ENCODE data around the gene ASB13. TPM values are rescaled to one million over a fixed set of nuclear protein-coding genes. Genes with fewer than 3 reads are reported as not detected.

The ASB13 gene
- total and polyA plus RNA-seq, 2 of the 13 experiments (the other 11 are each of a cell fraction or from before 2014, with no cell fraction given), result 9.3 to 15.4 TPM

DNA sequence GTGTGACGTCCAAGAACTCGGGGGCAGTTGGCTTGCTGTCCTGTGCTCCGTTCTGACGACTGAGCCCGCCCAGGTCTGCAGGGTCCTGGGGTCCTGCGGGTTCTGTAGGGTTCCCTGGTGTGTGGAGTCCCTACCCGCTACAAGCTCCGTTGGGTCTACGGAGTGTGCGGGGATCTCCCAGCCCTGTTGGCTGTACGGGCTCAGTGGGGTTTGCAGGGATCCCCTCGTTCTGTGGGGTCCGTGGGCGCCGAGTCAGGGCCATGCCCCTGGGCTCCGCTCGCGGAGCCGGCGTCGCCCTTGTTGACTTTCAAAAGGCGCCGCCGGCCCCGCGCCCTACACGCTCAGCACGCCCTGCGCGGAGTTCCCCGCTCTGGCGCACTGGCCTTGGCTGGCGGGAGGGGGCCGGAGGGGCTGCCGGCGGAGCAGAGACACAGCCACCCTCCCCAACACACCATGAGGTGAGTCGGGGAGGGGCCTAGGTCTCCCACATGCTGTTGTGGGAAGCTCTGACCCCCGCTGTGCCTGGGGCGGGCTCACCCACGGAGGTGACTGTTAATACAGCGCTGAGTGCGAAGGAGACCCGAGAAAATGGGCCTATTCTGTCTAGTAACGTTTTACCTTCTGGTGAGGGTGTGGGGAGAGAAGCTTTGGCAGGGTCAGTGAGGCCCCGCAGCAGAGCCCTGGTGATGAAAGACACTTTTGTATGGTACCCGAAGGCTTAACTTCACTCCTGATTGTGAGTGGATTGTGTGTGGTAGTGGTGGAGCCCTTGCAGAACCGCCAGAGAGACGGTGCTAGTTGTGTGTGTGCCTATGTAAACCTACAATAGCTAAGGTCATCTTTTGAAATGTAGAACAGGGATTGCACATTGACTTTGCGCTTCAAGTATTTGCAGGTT, 26.3 kb upstream of the ASB13 start (continued):
- TF ChIP-seq MAFK (conservative IDR thresholded peaks at IDR 0.05 in 1 of 2, IDR thresholded peaks at IDR 0.05 in 1 of 2; ENCODE audit: low read length in 2 of 2) (no peak), PLRG1 (conservative IDR thresholded peaks at IDR 0.05) (no peak), ZNF274 (CRISPR knock-in tag; IDR thresholded peaks at IDR 0.05) (peak; percentile 93), GABPB1 (CRISPR knock-in tag; IDR thresholded peaks at IDR 0.05) (peak; percentile 82; the same call in 1 of the 2 replicates), ARNTL (CRISPR knock-in tag; IDR thresholded peaks at IDR 0.05) (peak; percentile 25; the same call in 1 of the 2 replicates), TSC22D2 (CRISPR knock-in tag; IDR thresholded peaks at IDR 0.05; ENCODE audit: borderline replicate concordance) (no peak), ZFP1 (CRISPR knock-in tag; IDR thresholded peaks at IDR 0.05) (0 out of 2 replicates have a peak, but pooled peaks have one; percentile 50), RXRA (CRISPR knock-in tag; IDR thresholded peaks at IDR 0.05) (peak; percentile 93), YEATS4 (CRISPR knock-in tag; IDR thresholded peaks at IDR 0.05; ENCODE audit: borderline replicate concordance) (peak; percentile 88; the same call in 1 of the 2 replicates), MYC (CRISPR knock-in tag; IDR thresholded peaks at IDR 0.05; ENCODE audit: borderline replicate concordance) (peak; percentile 99), MED1 (CRISPR knock-in tag; IDR thresholded peaks at IDR 0.05) (peak; percentile 66; the same call in 1 of the 2 replicates), SP5 (CRISPR knock-in tag; IDR thresholded peaks at IDR 0.05; ENCODE audit: borderline replicate concordance, low read depth) (peak; percentile 54; the same call in 1 of the 2 replicates), ATAD3A (CRISPR knock-in tag; IDR thresholded peaks at IDR 0.05) (no peak), NBN (conservative IDR thresholded peaks at IDR 0.05) (no peak), ZNF205 (CRISPR knock-in tag; IDR thresholded peaks at IDR 0.05) (peak; percentile 80; the same call in 1 of the 2 replicates), MEF2D (CRISPR knock-in tag; IDR thresholded peaks at IDR 0.05) (peak; percentile 60; the same call in 1 of the 2 replicates), ZNF678 (CRISPR knock-in tag; IDR thresholded peaks at IDR 0.05) (no peak), KMT2B (CRISPR knock-in tag; IDR thresholded peaks at IDR 0.05) (peak; percentile 93)
- TF ChIP-seq, protein P1, sequence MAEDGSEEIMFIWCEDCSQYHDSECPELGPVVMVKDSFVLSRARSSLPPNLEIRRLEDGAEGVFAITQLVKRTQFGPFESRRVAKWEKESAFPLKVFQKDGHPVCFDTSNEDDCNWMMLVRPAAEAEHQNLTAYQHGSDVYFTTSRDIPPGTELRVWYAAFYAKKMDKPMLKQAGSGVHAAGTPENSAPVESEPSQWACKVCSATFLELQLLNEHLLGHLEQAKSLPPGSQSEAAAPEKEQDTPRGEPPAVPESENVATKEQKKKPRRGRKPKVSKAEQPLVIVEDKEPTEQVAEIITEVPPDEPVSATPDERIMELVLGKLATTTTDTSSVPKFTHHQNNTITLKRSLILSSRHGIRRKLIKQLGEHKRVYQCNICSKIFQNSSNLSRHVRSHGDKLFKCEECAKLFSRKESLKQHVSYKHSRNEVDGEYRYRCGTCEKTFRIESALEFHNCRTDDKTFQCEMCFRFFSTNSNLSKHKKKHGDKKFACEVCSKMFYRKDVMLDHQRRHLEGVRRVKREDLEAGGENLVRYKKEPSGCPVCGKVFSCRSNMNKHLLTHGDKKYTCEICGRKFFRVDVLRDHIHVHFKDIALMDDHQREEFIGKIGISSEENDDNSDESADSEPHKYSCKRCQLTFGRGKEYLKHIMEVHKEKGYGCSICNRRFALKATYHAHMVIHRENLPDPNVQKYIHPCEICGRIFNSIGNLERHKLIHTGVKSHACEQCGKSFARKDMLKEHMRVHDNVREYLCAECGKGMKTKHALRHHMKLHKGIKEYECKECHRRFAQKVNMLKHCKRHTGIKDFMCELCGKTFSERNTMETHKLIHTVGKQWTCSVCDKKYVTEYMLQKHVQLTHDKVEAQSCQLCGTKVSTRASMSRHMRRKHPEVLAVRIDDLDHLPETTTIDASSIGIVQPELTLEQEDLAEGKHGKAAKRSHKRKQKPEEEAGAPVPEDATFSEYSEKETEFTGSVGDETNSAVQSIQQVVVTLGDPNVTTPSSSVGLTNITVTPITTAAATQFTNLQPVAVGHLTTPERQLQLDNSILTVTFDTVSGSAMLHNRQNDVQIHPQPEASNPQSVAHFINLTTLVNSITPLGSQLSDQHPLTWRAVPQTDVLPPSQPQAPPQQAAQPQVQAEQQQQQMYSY (CRISPR knock-in tag; IDR thresholded peaks at IDR 0.05), result no peak
- TF ChIP-seq, protein P2, sequence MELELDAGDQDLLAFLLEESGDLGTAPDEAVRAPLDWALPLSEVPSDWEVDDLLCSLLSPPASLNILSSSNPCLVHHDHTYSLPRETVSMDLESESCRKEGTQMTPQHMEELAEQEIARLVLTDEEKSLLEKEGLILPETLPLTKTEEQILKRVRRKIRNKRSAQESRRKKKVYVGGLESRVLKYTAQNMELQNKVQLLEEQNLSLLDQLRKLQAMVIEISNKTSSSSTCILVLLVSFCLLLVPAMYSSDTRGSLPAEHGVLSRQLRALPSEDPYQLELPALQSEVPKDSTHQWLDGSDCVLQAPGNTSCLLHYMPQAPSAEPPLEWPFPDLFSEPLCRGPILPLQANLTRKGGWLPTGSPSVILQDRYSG (CRISPR knock-in tag; IDR thresholded peaks at IDR 0.05), result no peak
- TF ChIP-seq, protein P3, sequence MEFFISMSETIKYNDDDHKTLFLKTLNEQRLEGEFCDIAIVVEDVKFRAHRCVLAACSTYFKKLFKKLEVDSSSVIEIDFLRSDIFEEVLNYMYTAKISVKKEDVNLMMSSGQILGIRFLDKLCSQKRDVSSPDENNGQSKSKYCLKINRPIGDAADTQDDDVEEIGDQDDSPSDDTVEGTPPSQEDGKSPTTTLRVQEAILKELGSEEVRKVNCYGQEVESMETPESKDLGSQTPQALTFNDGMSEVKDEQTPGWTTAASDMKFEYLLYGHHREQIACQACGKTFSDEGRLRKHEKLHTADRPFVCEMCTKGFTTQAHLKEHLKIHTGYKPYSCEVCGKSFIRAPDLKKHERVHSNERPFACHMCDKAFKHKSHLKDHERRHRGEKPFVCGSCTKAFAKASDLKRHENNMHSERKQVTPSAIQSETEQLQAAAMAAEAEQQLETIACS (CRISPR knock-in tag; IDR thresholded peaks at IDR 0.05), result 0 out of 2 replicates have a peak, but pooled peaks have one; percentile 29
- TF ChIP-seq, protein P4, sequence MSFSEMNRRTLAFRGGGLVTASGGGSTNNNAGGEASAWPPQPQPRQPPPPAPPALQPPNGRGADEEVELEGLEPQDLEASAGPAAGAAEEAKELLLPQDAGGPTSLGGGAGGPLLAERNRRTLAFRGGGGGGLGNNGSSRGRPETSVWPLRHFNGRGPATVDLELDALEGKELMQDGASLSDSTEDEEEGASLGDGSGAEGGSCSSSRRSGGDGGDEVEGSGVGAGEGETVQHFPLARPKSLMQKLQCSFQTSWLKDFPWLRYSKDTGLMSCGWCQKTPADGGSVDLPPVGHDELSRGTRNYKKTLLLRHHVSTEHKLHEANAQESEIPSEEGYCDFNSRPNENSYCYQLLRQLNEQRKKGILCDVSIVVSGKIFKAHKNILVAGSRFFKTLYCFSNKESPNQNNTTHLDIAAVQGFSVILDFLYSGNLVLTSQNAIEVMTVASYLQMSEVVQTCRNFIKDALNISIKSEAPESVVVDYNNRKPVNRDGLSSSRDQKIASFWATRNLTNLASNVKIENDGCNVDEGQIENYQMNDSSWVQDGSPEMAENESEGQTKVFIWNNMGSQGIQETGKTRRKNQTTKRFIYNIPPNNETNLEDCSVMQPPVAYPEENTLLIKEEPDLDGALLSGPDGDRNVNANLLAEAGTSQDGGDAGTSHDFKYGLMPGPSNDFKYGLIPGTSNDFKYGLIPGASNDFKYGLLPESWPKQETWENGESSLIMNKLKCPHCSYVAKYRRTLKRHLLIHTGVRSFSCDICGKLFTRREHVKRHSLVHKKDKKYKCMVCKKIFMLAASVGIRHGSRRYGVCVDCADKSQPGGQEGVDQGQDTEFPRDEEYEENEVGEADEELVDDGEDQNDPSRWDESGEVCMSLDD (CRISPR knock-in tag; IDR thresholded peaks at IDR 0.05; ENCODE audit: borderline replicate concordance), result peak; percentile 80; the same call in 1 of the 2 replicates
